ENCODE measurements around the gene CRABP1. TPM values are rescaled to one million over a fixed set of nuclear protein-coding genes. Genes with fewer than 3 reads are reported as not detected.

CRABP1 gene
- total RNA-seq, 1 donor from 2014 or later: 0.30 TPM

- no peak overlapping the region for H2AFZ ChIP-seq (ENCODE audit: low read depth, low read length)
- H3K4me2 ChIP-seq (ENCODE audit: low read length): no peak overlapping the region
- H3K79me2 ChIP-seq (ENCODE audit: insufficient read depth, low read length): no peaks in the 10 kb centered on the region
- no peaks in the 10 kb centered on the region for H3K36me3 Mint-ChIP-seq (ENCODE audit: low read depth, unreplicated experiment)
- no peak overlapping the region for H3K4me3 ChIP-seq (ENCODE audit: insufficient read depth, low read depth, low read length)
- no peaks in the 10 kb centered on the region for H3K9me3 ChIP-seq (ENCODE audit: insufficient read depth, low read depth, low read length)
- FAIRE-seq: no peak
- no peak overlapping the region for H3K4me3 Mint-ChIP-seq (ENCODE audit: unreplicated experiment)
- no peak overlapping the region for H3K9ac ChIP-seq (ENCODE audit: low read length)
- peaks cover 2% of the 10 kb centered on the region for H3K4me1 Mint-ChIP-seq (ENCODE audit: low read depth, unreplicated experiment)
- no peaks in the 10 kb centered on the region for H3K4me1 ChIP-seq (ENCODE audit: insufficient read depth, low read length)
- TF ChIP-seq CTCF (IDR thresholded peaks at IDR 0.05; ENCODE audit: insufficient read depth, low read depth, low read length) (no peak), EZH2 (IDR thresholded peaks at IDR 0.05; ENCODE audit: insufficient read depth, low read length) (no peak)
- no peak for DNase-seq (ENCODE audit: low read depth)
- peaks cover 35% of the 10 kb centered on the region for H3K27me3 Mint-ChIP-seq (ENCODE audit: low read depth, unreplicated experiment)
- H3K27ac Mint-ChIP-seq (ENCODE audit: unreplicated experiment): no peak overlapping the region
- no peaks in the 10 kb centered on the region for H3K36me3 ChIP-seq (ENCODE audit: insufficient read depth, low read length)
- no peak overlapping the region for H3K27ac ChIP-seq (ENCODE audit: low read depth, low read length)
- no peaks in the 10 kb centered on the region for H4K20me1 ChIP-seq (ENCODE audit: insufficient read depth, low read length)
- peaks cover 4% of the 10 kb centered on the region for H3K9me3 Mint-ChIP-seq (ENCODE audit: unreplicated experiment)
- H3K27me3 ChIP-seq (ENCODE audit: insufficient read depth, low read length): peaks cover 32% of the 10 kb centered on the region
These were observed 49.2 kb downstream of the CRABP1 start for GRCh38 chr15:78389322-78389721.

DNA sequence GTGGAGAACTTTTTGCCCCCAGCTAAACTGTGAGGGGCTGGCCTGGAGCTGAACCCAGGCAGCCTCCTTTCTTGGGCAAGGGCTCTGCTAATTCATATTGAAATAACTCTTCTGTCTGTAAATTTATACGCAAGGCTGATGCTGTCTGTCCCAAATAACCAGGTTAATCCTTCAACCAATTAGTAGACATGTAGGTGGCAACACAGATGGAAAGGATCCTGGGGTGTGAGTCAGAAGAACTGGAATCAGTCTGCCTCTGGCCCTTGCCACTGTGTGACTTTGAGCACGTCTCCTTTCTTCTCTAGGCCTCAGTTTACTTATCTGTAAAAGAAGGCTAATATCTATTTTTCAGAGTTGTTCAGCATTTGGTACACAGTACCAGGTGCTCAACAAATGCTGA is 49.6 kb downstream of the CRABP1 start:
- Histone ChIP-seq H3K36me3 (ENCODE audit: insufficient read depth, low read length) (no peaks in the 10 kb centered on the region), H4K20me1 (ENCODE audit: insufficient read depth, low read length) (no peaks in the 10 kb centered on the region), H3K79me2 (ENCODE audit: insufficient read depth, low read length) (no peaks in the 10 kb centered on the region), H3K27ac (ENCODE audit: low read depth, low read length) (no peak overlapping the region), H3K9ac (ENCODE audit: low read length) (no peak overlapping the region), H3K4me1 (ENCODE audit: insufficient read depth, low read length) (no peaks in the 10 kb centered on the region), H3K4me2 (ENCODE audit: low read length) (no peak overlapping the region), H3K9me3 (ENCODE audit: insufficient read depth, low read depth, low read length) (no peaks in the 10 kb centered on the region), H3K27me3 (ENCODE audit: insufficient read depth, low read length) (peaks cover 28% of the 10 kb centered on the region), H2AFZ (ENCODE audit: low read depth, low read length) (no peak overlapping the region), H3K4me3 (ENCODE audit: insufficient read depth, low read depth, low read length) (no peak overlapping the region)
- no peak overlapping the region for H3K27ac Mint-ChIP-seq (ENCODE audit: unreplicated experiment)
- H3K9me3 Mint-ChIP-seq (ENCODE audit: unreplicated experiment): peaks cover 4% of the 10 kb centered on the region
- DNase-seq (ENCODE audit: low read depth) (no peak), FAIRE-seq (no peak)
- no peaks in the 10 kb centered on the region for H3K36me3 Mint-ChIP-seq (ENCODE audit: low read depth, unreplicated experiment)
- peaks cover 34% of the 10 kb centered on the region for H3K27me3 Mint-ChIP-seq (ENCODE audit: low read depth, unreplicated experiment)
- peaks cover 2% of the 10 kb centered on the region for H3K4me1 Mint-ChIP-seq (ENCODE audit: low read depth, unreplicated experiment)
- no peak for TF ChIP-seq CTCF (IDR thresholded peaks at IDR 0.05; ENCODE audit: insufficient read depth, low read depth, low read length)
- TF ChIP-seq EZH2 (IDR thresholded peaks at IDR 0.05; ENCODE audit: insufficient read depth, low read length): no peak
- no peak overlapping the region for H3K4me3 Mint-ChIP-seq (ENCODE audit: unreplicated experiment)

- H3K36me3 ChIP-seq (ENCODE audit: insufficient read depth, low read length): no peaks in the 10 kb centered on the region
- no peak overlapping the region for H2AFZ ChIP-seq (ENCODE audit: low read depth, low read length)
- Mint-ChIP-seq H3K27ac (ENCODE audit: unreplicated experiment) (no peak overlapping the region), H3K9me3 (ENCODE audit: unreplicated experiment) (peaks cover 4% of the 10 kb centered on the region), H3K27me3 (ENCODE audit: low read depth, unreplicated experiment) (peaks cover 31% of the 10 kb centered on the region), H3K4me3 (ENCODE audit: unreplicated experiment) (no peak overlapping the region), H3K36me3 (ENCODE audit: low read depth, unreplicated experiment) (no peaks in the 10 kb centered on the region), H3K4me1 (ENCODE audit: low read depth, unreplicated experiment) (peaks cover 2% of the 10 kb centered on the region)
- FAIRE-seq (no peak), DNase-seq (ENCODE audit: low read depth) (no peak)
- H3K27me3 ChIP-seq (ENCODE audit: insufficient read depth, low read length): peaks cover 27% of the 10 kb centered on the region
- H4K20me1 ChIP-seq (ENCODE audit: insufficient read depth, low read length): no peaks in the 10 kb centered on the region
- H3K4me2 ChIP-seq (ENCODE audit: low read length): no peak overlapping the region
- no peak overlapping the region for H3K27ac ChIP-seq (ENCODE audit: low read depth, low read length)
- no peak overlapping the region for H3K9ac ChIP-seq (ENCODE audit: low read length)
- no peaks in the 10 kb centered on the region for H3K79me2 ChIP-seq (ENCODE audit: insufficient read depth, low read length)
- no peak for TF ChIP-seq CTCF (IDR thresholded peaks at IDR 0.05; ENCODE audit: insufficient read depth, low read depth, low read length)
- no peak for TF ChIP-seq EZH2 (IDR thresholded peaks at IDR 0.05; ENCODE audit: insufficient read depth, low read length)
- H3K9me3 ChIP-seq (ENCODE audit: insufficient read depth, low read depth, low read length): no peaks in the 10 kb centered on the region
- no peaks in the 10 kb centered on the region for H3K4me1 ChIP-seq (ENCODE audit: insufficient read depth, low read length)
- no peak overlapping the region for H3K4me3 ChIP-seq (ENCODE audit: insufficient read depth, low read depth, low read length)
These were observed 50.1 kb downstream of the CRABP1 start for GRCh38 chr15:78390242-78390641.
